Measurements from ENCODE around the gene RPL22.

The RPL22 gene

DNA sequence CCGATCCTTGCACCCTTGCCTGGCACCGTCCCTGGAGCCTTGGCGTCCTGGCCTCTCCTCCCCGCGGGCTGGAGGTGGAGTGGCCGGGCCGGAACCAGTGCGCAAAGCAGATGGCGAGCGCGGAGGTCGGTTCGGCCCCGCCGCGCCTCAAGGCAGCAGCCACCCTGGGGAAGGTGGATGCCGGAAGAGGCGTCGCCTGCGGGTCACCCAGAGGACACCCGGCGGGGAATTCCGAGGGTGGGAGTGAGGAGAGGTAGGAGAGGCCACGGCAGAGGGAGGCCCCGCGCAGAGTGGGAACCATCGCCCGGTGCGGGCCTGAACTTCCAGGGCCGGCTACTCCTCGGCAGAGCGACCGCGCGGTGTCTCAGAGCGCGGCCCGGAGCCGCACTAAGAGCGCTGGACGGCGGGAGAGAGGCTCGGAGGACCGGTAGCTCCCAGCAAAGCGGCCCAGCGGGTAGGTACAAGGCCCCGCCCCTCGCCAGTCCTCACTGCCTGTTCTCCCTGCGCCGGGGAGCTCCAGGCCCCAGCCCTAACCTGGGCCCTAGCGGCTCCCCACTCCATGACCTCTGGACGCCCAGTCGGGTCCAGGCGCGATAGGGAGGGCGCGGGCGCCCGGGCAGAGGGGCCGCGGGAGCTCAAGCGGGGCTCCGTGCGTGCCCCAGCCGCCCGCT, 6.6 kb upstream of the RPL22 start, which contains the start of gene RNF207:
TSS of gene RNF207 (plus strand) at position 271 of the 671 bp plus-strand sequence. CDS start 417 bp downstream, outside the sequence.
- peak within 1 kb of the TSS; percentile 63 for H3K4me3 Mint-ChIP-seq

DNA sequence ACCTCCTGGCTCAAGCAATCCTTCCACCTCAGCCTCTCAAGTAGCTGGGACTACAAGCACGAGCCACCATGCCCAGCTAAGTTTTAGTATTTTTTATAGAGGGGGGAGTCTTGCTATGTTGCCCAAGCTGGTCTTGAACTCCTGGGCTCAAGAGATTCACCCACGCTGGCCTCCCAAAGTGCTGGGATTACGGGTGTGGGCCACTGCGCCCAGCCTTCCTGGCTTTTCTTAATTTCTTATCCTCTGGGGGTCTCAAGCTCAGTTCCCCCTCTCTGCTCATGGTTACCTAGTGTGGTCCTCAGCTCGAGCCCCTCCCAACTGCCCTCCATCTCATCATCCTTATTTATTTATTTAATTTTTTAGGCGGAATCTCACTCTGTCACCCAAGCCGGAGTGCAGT, 2.9 kb upstream of the RPL22 start:
- H3K27ac Mint-ChIP-seq (ENCODE audit: low read depth), result peak overlapping the region; percentile 55
- H3K36me3 Mint-ChIP-seq (ENCODE audit: insufficient read depth), result peaks cover 17% of the 10 kb centered on the region
- no peaks in the 10 kb centered on the region for H3K9me3 Mint-ChIP-seq
- DNase-seq (ENCODE audit: low spot score in 2 of 2), result no peak
- peaks cover 42% of the 10 kb centered on the region for H3K4me1 Mint-ChIP-seq
- ATAC-seq (replicated peaks; ENCODE audit: extremely low read depth, poor library complexity, severe bottlenecking), result no peak
- H3K27me3 Mint-ChIP-seq, result peaks cover 8% of the 10 kb centered on the region
- H3K4me3 Mint-ChIP-seq, result no peak overlapping the region

More for the DNA sequence above, 6.6 kb upstream of the RPL22 start, which contains the start of gene RNF207:
- Mint-ChIP-seq H3K36me3 (ENCODE audit: insufficient read depth) (peaks cover 3% of the 10 kb centered on the region), H3K9me3 (no peaks in the 10 kb centered on the region), H3K4me1 (peaks cover 8% of the 10 kb centered on the region), H3K27ac (ENCODE audit: low read depth) (no peak within 1 kb of the TSS), H3K27me3 (peaks cover 18% of the 10 kb centered on the region)
- DNase-seq (ENCODE audit: low spot score in 2 of 2), result peak in 1 of 2 donors; percentile 25
- peak; percentile 80 for ATAC-seq (replicated peaks; ENCODE audit: extremely low read depth, poor library complexity, severe bottlenecking)

DNA sequence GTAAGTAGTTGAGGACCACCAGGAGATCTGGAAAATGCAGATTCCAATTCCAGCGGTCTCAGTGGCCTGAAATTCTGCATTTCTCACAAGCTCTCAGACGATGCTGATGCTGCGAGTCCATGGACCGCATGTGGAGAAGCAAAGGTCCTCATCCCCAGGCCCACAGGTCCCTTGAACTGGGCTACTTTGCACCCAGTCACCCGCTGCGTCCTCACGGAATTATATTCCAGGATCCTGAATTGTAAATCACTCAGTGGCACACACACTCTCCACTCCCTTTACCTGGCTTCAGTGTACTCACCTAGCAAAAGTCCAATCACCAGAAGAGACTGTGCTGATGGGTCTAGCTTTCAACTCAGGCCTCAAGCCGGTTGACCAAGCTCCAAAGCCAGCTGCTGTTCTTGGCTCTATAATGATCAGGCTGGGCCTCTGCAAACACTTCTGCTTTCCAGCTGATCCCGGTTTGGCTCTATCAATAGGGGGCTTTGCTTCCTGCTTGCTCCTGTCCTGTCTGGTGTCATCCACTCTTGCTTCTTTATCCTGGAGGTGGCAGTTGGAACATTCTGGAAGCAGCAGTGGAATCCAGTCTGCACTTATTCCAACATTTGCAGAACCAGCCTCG, 904 bp upstream of the RPL22 start:
- DNase-seq (ENCODE audit: low spot score in 2 of 2) (no peak), ATAC-seq (replicated peaks; ENCODE audit: extremely low read depth, poor library complexity, severe bottlenecking) (no peak)
- Mint-ChIP-seq H3K4me3 (peak overlapping the region; percentile 89), H3K27me3 (no peaks in the 10 kb centered on the region), H3K27ac (ENCODE audit: low read depth) (peak overlapping the region; percentile 95), H3K36me3 (ENCODE audit: insufficient read depth) (peaks cover 30% of the 10 kb centered on the region), H3K9me3 (no peaks in the 10 kb centered on the region), H3K4me1 (peaks cover 51% of the 10 kb centered on the region)

DNA sequence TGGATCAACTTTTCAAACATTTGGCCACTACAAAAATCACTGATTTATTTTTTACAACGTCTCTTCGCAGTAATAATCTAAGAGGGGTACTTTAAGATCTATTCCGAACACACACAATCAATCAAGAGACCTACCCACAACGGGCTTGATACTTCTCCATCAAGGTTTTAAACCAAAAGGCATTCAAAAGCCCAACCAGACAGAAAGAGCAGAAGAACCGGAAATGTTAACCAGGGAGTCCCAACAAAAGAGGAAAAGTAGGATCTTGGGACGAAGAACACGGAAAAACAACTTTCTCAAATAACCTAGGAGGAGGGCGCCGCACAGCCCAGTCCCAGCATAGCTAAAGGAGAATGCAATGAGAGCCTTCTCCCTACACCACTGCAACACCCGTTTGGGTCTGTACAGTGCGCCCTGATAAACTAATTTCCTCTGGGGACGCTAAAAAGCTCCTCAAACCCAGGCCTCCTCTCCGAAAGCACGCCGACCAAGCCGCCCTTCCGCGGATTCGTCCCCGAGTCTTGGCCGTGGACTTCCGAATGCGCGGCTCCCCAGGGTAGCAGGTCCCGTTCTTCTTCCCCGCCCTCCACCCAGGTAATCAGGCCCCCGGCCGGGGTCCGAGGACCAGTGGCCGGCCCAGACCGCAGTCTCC, 623 bp downstream of the RPL22 start:
- peak overlapping the region; percentile 89 for H3K4me3 Mint-ChIP-seq
- ATAC-seq (replicated peaks; ENCODE audit: extremely low read depth, poor library complexity, severe bottlenecking), result peak; percentile 18
- peaks cover 51% of the 10 kb centered on the region for H3K4me1 Mint-ChIP-seq
- no peaks in the 10 kb centered on the region for H3K9me3 Mint-ChIP-seq
- DNase-seq (ENCODE audit: low spot score in 2 of 2), result no peak
- peak overlapping the region; percentile 95 for H3K27ac Mint-ChIP-seq (ENCODE audit: low read depth)
- no peaks in the 10 kb centered on the region for H3K27me3 Mint-ChIP-seq
- H3K36me3 Mint-ChIP-seq (ENCODE audit: insufficient read depth), result peaks cover 41% of the 10 kb centered on the region

DNA sequence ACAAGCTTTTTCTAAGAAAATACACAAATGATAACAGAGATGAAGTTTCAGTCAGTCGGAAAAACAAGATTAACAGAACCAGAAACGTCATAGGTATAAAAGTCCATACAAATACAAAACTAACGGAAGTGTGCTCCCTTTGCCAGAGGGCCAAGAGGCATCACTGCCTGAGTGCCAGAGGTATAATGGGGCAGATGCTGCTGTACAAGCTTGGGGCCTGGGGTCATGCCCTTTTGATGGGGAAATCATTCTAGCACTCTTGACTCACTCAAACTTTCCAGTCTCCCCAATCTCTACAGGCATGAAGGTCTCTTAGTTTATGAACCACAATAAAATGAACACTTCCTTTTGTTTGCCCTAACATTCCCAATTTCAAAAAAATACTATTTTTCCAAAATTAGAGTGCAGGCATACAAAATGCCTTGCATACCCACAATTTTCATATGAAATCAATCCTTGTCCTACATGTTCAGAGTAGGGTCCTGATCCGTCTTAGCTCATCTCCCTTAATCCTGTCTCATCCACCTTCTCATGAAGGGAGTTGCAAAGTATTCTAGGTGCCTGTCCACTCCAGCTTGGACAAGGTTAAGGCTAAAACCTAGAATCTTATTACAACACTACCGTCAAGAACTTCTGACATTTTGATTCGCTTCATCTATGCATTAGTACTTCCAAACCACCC, 1.5 kb downstream of the RPL22 start:
- Mint-ChIP-seq H3K9me3 (no peaks in the 10 kb centered on the region), H3K27me3 (no peaks in the 10 kb centered on the region), H3K36me3 (ENCODE audit: insufficient read depth) (peaks cover 50% of the 10 kb centered on the region), H3K4me3 (peak overlapping the region; percentile 89), H3K4me1 (peaks cover 53% of the 10 kb centered on the region), H3K27ac (ENCODE audit: low read depth) (peak overlapping the region; percentile 95)
- ATAC-seq (replicated peaks; ENCODE audit: extremely low read depth, poor library complexity, severe bottlenecking), result no peak
- no peak for DNase-seq (ENCODE audit: low spot score in 2 of 2)

DNA sequence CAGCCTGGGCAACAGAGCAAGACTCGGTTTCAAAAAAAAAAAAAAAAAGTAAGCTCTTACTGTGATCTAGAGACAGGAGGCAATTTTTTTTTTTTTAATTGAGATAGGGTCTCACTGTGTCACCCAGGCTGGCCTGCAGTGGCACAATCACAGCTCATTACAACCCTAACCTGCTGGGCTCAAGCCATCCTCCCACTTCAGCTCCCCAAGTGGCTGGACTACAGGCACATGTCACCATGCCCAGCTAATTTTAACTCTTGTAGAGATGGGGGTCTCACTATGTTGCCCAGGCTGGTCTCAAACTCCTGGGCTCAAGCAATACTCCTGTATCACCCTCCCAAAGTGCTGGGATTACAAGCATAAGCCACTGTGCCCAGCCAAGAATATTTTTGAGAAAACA, 7.4 kb downstream of the RPL22 start:
- H3K4me1 Mint-ChIP-seq, result peaks cover 21% of the 10 kb centered on the region
- H3K27ac Mint-ChIP-seq (ENCODE audit: low read depth), result no peak overlapping the region
- ATAC-seq (replicated peaks; ENCODE audit: extremely low read depth, poor library complexity, severe bottlenecking) (no peak), DNase-seq (ENCODE audit: low spot score in 2 of 2) (no peak)
- H3K36me3 Mint-ChIP-seq (ENCODE audit: insufficient read depth), result peaks cover 90% of the 10 kb centered on the region
- no peaks in the 10 kb centered on the region for H3K27me3 Mint-ChIP-seq
- H3K9me3 Mint-ChIP-seq, result no peaks in the 10 kb centered on the region
- H3K4me3 Mint-ChIP-seq, result no peak overlapping the region

DNA sequence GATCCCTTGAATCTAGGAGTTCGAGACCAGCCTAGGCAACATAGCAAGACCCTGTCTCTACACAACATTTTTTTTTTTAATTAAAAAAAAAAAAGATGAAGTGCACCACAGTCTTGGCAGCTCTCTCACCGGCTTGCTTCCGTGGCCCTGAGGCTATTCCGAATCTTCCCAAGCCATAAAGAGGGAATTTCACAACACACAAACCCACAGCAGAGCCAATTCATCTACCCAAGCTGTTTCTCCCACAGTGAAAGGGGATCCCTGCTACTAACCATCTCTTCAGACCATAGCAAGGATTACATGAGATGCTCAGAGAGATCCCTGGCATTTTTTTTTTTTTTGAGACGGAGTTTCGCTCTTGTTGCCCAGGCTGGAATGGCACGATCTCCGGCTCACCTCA, 10.9 kb downstream of the RPL22 start:
- ATAC-seq (replicated peaks; ENCODE audit: extremely low read depth, poor library complexity, severe bottlenecking) (no peak), DNase-seq (ENCODE audit: low spot score in 2 of 2) (no peak)
- Mint-ChIP-seq H3K36me3 (ENCODE audit: insufficient read depth) (peaks cover 68% of the 10 kb centered on the region), H3K27ac (ENCODE audit: low read depth) (no peak overlapping the region), H3K4me3 (no peak overlapping the region), H3K9me3 (no peaks in the 10 kb centered on the region), H3K4me1 (peaks cover 20% of the 10 kb centered on the region), H3K27me3 (no peaks in the 10 kb centered on the region)

DNA sequence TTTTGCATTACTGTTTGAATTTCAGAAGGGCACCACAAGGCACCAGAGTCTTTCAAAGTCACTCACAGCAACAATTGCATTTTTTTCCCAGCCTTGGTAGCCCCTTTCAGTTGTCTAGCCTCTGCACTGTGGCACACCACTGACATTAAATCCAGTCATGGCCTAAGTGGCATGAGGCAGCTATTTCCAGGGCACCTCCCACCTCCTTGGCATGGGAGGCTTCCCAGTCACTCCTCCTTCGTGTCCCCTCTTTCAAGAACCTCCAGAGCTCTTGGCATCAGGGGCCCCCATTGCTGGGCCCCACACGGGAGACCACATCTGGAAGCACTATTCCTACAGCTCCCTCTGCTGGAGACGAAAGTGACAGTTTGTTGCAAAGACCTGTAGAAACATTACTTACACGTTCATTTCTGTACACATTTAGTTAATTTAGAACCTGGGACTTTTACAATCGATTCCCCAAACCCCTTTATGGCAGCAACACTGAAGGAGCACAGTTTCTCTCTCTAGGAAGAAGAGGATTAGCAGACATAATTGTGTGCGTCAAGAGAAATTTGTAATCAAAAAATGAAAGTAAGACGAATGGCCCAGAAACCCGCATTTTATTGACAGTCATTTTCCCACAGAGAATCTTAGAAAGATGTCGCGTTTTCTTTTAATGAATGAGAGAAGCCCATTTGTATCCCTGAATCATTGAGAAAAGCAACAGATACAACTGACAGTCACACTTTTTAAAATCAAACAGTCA, 13.6 kb downstream of the RPL22 start:
- Mint-ChIP-seq H3K4me3 (no peak overlapping the region), H3K27ac (ENCODE audit: low read depth) (no peak overlapping the region), H3K27me3 (peaks cover 12% of the 10 kb centered on the region), H3K9me3 (no peaks in the 10 kb centered on the region), H3K4me1 (peaks cover 27% of the 10 kb centered on the region), H3K36me3 (ENCODE audit: insufficient read depth) (peaks cover 43% of the 10 kb centered on the region)
- DNase-seq (ENCODE audit: low spot score in 2 of 2) (no peak), ATAC-seq (replicated peaks; ENCODE audit: extremely low read depth, poor library complexity, severe bottlenecking) (no peak)

DNA sequence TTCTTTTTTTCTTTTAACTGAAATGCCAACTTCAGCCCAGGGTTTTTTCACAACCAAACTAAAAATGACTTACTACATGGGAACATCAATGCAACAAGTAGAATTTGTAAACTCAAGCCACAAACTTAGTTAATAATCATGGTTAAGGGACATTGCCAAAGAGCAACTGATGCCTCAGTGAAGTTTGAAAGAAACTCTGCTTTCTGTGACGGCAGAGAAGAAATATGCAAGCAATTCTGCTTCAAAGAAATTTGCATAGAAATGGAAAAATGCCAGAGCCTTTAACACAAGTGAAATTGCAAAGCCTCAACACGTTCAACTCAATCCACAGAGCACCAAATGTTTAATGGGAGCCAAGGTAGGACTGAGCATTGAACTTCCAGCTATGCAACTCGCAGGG, 14.2 kb downstream of the RPL22 start:
- DNase-seq (ENCODE audit: low spot score in 2 of 2) (no peak), ATAC-seq (replicated peaks; ENCODE audit: extremely low read depth, poor library complexity, severe bottlenecking) (no peak)
- no peak overlapping the region for H3K4me3 Mint-ChIP-seq
- H3K27me3 Mint-ChIP-seq, result peaks cover 14% of the 10 kb centered on the region
- H3K36me3 Mint-ChIP-seq (ENCODE audit: insufficient read depth), result peaks cover 37% of the 10 kb centered on the region
- no peak overlapping the region for H3K27ac Mint-ChIP-seq (ENCODE audit: low read depth)
- H3K9me3 Mint-ChIP-seq, result no peaks in the 10 kb centered on the region
- peaks cover 25% of the 10 kb centered on the region for H3K4me1 Mint-ChIP-seq

DNA sequence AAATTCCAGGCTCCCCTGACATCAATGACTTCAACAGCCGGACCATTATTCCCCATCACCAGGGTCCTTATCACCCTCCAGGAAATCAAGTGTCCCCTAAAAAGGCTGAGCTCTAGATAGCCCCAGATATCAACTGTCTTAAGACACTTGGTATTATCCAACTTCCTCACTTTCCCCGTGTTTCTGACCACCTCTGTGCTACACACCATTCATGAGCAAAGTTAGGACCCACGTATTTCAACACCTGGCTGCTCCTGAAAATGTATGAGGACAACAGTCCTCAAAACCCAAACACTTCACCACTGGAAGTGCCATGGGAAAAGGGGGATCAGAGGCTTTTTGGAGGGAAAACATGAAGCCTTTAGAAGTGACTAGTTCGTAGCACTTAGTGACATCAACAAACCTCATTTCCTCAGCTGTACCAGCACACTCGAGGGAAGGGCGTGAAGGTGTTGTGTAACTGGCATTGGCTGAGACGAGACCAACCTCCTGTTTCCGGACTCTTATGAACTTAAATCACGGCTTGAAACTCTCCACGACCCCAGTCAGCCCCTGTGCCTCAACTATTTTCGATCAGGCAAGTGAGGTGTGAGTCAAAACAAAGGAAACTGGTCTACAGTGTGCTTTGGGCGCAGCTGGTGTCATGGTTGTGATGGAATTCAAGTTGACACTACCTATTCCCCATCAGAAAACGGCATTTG, 15.2 kb downstream of the RPL22 start:
- DNase-seq (ENCODE audit: low spot score in 2 of 2) (no peak), ATAC-seq (replicated peaks; ENCODE audit: extremely low read depth, poor library complexity, severe bottlenecking) (no peak)
- peak overlapping the region; percentile 20 for H3K27ac Mint-ChIP-seq (ENCODE audit: low read depth)

DNA sequence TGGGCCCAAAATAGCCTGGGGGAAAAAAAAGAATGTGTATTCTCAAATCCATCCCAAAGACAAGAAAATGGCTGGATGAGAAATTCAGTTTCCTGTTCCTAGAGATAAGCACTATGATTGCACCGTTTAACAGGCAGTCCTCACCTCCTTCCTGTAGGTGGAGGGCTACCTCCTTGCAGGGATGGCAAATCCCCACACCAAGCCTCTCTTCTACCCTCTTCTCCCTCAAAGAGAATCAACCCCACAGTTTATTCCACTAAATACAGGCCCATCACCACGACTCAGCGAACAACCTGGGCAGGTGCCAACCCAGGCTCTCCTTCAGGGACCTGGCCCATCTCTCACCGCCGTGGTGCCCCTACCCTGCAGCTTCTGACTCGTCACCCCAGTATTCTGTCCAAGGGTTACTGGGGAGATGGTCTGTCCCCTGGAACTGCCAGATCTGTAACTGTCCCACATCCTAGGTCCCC, 15.8 kb downstream of the RPL22 start:
- peak overlapping the region; percentile 20 for H3K27ac Mint-ChIP-seq (ENCODE audit: low read depth)
- DNase-seq (ENCODE audit: low spot score in 2 of 2), result no peak
- H3K4me3 Mint-ChIP-seq, result no peak overlapping the region
- no peak for ATAC-seq (replicated peaks; ENCODE audit: extremely low read depth, poor library complexity, severe bottlenecking)
- peaks cover 27% of the 10 kb centered on the region for H3K4me1 Mint-ChIP-seq
- H3K27me3 Mint-ChIP-seq, result peaks cover 20% of the 10 kb centered on the region
- H3K9me3 Mint-ChIP-seq, result no peaks in the 10 kb centered on the region
- peaks cover 21% of the 10 kb centered on the region for H3K36me3 Mint-ChIP-seq (ENCODE audit: insufficient read depth)

More for the DNA sequence above, 15.2 kb downstream of the RPL22 start:
- Mint-ChIP-seq H3K36me3 (ENCODE audit: insufficient read depth) (peaks cover 28% of the 10 kb centered on the region), H3K4me1 (peaks cover 22% of the 10 kb centered on the region), H3K9me3 (no peaks in the 10 kb centered on the region), H3K27me3 (peaks cover 14% of the 10 kb centered on the region), H3K4me3 (no peak overlapping the region)

Data from central memory CD8-positive, alpha-beta T cell (primary cell).